HG02938 (cell line): ENCODE results near the gene TXNRD2.
"Not testable (repeated sequence)": the region's sequence is repeated elsewhere in the genome, so short reads cannot be mapped to it uniquely, and the experiment has no call there.

Experiments
- ATAC-seq: cut with Tn5 transposase; IDR thresholded peaks from one replicate; pipeline ENCODE4 v1.9.1; 2021; ENCODE audit warnings: mild to moderate bottlenecking, moderate library complexity; ENCODE audit not compliant: unreplicated experiment

TXNRD2 gene

DNA sequence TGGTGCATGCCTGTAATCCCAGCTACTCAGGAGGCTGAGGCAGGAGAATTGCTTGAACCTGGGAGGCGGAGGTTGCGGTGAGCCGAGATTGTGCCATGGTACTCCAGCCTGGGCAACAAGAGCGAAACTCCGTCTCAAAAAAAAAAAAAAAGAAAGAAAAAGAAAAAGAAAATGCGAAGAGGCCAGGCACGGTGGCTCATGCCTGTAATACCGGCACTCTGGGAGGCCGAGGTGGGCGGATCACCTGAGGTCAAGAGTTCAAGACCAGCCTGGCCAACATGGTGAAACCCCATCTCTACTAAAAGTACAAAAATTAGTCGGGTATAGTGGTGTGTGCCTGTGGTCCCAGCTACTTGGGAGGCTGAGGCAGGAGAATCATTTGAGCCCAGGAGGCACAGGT, 15.6 kb downstream of the TXNRD2 start:
- ATAC-seq: not testable (repeated sequence)

DNA sequence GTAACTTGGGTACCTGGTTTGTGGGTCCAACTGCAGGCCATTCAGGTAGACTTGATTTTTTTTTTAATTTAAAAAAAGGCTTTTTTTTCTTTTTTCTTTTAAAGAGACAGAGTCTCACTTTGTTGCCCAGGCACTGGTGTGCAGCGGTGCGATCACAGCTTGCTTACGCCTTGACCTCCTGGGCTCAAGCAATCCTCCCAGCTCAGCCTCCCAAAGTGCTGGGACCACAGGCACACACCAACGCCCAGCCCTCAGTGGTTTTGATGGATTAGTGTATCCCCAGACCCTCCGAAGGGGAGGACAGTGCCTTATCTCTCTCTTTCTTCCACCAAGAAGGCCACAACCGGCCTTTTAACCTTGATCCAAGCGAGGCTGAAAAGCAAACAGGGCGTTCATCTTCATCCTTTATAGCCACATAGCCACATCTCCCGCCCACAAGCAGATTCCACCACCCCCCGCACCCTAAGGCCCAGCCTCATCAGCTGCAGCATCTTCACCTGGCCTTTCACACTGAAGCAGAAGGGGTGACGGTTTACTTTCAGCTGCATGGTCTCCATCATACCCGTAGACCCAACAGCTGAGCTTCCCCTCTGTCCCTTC, 17.6 kb downstream of the TXNRD2 start:
- ATAC-seq: no peak

DNA sequence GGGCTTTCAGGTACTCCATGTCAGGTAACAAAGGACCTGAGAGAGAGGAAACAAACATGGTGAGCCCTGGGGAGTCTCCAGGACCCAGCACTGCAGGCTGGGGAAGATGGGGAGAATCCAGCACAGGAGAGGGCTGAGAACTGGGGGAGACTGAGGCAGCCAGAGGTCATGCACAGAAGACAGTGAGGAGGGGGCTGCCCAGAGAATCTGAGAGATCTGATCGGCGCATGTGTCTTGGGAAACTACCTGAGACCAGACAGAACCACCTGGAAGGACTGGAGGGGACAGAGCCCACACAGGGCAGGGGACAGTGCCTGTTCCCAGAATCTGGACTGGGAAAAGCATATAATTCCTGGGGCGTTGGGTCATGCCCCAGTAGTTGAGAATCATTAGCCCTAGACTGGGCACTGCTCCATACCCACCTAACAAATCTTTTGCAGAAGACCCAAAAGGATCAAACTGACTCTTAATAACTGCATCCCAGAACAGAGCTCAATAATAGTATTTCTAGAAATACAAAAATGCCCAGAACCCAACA, 20.0 kb downstream of the TXNRD2 start:
- no peak for ATAC-seq

DNA sequence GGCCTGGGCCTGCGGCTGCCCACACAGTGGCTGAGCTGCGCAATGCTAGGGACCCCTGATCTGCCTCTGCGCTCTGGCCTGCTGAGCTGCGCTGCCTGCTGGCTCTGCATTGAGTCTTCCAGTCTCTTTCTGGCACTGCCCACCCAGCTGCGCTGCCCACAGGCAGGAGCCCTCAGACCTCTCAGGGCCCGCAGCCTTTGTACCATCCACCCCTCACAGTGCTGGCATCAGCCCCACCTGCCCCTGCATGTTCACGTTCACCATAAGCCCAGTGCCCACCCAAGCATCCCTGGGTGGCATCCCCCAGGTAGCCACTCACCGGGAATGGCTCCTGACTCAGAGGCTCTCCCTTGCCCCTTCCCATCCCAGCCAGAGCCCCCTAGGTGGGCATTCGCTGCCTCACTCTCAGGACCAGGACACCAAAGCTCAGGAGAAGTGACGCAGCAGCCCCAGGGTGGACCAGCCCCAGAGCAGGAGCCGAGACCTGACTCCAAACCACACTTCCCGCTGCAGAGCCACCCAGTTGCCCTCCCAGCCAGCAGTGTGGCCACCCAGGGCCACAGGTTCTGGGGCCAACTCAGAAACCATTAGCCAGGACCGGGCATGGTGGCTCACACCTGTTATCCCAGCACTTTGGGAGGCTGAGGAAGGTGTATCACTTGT, 21.8 kb downstream of the TXNRD2 start:
- no peak for ATAC-seq

DNA sequence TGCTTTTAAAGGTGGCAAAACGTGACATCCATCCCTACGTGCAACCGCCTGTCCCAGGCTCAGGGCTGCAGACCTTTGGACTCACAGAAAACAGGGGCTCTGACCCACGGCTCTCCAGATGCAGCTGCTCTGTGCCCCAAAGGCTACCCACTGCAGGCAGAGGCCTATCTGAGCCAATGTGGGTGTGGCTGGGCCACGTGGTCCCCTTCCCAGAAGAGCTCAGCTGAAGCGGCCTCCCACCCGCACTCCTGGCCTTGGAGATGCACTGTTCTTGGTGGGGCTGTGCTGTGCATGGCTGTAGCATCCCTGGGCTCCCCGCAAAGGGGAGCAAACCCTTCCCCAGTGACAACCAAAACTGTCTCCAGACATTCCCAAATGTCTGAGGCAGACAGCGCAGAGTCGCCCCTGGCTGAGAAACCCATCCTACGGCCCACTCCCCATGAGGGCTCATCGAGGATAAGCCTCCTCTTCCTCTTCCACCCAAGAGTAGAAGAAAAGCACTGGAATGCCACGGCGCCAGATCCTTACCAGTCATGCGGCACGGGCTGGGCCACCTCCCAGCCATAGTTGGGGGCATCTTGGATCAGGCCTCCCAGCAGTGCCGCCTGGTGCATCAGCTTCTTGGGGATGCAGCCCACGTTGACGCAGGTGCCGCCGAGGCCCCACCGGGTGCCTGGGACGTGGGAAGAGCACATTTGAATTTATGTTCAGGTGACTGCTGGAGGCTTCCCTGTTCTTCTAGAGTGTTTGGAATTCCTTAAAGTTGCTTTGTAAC, 23.1 kb downstream of the TXNRD2 start:
- ATAC-seq: no peak

DNA sequence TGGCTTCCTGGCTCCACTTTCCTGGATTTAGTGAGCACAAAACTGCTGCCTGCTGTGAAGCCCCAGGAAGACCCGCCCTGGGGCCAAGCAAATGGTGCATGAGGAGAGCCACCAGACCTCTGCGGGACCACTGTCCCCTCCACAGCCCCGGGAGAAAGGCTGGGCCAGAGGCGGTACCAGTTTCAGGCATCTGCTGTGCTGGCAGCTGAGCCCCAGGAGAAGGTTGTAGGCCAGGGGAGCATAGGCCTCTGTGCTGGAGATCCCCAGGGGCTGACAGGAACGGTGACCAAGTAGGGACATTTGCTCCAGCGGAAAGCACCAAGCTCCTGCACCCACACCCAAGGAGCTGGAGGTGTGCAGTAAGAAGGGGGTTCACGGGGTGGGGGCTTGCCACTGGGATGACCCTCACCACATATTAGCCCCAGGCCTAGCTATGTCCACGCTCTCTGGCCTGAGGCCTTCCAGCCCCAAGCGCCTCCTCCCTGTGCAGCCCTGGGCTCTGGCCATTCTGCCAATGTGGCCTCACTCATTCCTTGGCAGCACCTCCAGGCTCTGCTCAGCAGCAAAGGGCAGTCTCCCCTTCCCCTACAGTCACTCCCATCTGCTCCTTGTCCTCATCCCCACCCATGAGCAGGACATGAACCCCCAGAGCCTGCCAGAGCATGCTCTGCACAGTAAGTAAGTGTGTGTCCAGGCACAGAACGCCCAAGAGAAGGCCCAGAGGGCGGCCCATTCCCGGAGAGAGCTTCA, 24.1 kb downstream of the TXNRD2 start:
- no peak for ATAC-seq

DNA sequence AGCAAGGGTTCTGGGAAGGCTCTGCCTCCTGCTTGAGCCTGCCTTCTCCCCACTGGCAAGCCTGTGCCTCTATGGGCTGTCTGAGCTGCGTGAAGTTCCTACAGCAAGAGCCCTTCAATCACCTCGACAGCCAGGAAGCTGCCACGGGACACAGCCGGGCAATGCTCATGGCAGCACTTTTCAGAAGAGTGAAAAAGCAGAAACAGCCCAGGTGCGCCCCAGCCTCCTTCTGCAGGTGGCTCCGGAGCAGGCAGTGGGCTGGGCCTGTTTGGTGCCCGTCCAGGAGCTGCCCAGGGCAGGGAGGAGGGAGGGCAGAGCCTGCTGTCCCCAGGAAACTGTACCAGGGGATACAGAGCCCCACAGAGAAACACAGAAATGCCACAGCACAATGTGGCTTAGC, 24.7 kb downstream of the TXNRD2 start:
- no peak for ATAC-seq

DNA sequence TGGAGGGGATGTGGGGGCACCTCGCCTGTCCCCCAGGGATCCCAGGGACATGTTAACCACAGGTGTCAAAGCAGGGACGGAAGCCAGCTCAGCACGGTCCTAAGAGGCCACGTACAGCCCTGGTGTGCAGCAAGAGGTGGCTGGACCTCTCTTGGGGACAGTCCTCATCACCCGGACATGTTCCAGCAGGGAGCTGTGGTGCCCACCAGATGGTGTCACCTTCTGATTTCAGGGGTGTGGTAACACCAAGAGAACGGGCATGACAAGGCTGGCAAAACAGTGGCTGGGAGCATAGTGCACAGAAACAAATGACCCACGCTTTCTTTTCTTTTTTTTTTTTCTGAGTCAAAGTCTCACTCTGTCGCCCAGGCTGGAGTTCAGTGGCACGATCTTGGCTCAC, 25.6 kb downstream of the TXNRD2 start:
- ATAC-seq: no peak

DNA sequence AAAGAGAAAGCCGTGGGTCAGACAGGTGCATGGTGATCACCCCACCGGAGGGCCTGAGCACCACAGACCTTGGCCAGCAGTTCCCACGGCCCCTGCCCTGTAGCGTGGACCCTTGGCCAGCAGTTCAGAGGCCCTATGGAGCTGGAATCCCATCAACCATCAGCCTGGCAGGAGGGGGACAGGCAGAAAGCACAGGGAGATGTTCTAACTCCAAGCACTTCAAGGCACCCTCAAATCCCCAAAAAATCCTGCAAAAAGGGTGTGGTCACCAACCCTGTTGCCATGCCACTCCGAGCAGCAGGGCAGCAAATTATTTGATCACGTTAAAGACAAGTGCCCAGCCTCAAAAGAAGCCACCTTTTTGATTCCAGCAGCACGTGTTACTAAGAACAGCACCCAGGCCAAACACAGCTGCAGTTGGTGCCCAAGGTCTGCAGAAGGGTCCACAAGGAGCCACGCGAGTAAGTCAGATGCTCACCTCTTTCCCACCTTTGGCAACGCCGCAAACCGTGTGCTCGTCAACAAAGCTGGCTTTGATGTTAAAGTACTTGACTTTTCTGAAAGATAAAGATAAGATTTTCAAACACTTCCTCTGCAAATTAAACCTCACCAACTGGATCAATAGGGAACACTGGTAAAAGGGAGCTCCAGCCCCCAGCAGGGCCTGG, 26.2 kb downstream of the TXNRD2 start:
- no peak for ATAC-seq

DNA sequence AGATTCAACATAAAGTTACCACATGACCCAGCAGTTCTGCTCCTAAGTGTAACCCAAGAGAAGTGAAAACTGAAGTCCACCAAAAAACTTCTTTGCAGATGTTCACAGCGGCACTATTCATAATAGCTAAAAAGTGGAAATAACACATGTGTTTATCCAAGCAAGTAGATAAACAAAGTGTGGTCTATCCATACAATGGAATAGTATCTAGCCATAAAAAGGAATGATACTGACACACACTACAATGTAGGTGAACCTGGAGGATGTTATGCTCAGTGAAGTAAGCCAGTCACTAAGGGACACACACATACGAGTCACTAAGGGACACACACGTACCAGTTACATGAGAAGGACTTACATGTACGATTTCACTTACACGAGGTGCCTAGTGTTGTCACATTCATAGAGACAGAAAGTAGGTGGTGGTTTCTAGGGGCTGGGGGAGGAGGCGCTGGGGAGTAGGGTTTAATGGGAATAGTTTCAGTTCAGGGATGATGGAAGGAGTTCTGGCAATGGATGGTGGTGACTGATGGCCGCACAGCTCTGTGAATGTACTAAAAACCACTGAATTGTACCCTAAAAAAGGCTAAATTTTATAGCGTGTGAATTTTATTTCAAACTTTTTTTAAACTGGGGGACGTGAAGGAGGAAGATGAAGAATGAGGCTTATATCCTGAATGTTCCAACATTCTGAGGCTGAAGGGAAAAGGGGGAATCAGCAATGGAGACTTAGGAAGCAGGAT, 27.2 kb downstream of the TXNRD2 start:
- ATAC-seq: no peak

DNA sequence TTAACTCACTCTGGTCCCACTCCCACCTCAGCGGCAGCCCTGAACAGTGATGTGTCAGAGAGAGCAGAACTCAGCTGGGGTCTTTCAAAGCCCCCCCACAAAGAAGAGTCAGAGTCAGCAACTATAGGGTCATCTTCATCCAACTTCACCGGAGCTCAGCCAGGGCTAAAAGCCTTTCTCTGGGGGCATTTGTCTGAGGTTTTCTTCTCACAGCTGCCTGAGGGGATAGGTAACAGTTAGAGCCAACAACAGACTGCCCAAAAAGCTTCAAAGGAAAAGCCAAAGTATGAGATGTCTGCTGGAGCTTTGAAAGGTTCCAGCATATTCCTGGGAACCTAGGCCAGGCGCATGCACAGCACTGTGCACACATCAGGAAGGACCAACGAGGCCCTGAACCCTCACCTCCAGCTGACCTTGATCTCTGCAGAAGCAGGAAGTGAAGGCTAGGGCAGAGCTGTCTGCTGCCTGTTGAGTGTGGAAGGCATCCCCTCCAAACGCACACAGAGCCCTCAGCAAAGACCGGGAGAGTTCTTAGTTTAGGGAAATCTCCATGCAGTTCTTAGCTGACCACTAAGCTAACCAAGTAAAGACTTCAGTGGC, 28.2 kb downstream of the TXNRD2 start:
- ATAC-seq: no peak

DNA sequence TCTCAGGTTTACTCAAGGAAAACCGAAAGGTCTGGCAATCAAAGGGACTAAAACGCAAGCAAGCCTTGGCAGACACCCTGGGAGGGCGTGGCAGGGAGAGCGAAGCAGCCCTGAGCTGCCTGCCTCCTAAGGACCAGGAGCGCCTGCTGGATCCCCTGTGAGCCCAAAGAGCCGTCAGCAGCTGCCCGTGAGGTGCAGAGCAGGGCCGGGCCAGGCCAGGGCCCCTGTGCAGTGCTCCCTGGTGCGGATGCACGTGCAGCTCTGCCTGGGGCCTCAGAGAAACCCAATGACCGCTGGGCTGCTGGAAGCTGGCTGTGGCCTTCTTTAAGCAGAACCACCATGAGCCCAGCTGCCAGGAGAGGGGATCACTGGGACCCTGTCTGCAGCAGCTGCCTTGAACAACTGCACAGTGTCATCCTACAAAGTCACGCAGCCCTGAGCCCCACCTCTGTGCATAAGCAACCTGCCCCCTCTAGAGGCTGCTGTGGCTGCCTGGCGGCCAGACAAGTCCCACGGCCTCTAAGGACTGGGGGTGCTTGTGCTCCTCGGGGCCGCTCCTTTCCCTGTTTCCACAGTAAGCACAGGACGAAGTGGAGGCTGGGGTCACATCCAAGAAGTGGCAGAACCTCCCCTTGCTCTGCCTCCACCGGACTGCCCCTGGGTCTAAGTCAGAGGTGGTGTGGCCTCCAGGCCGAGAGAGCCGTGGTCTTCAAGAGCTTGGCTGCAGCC, 29.2 kb downstream of the TXNRD2 start:
- no peak for ATAC-seq

DNA sequence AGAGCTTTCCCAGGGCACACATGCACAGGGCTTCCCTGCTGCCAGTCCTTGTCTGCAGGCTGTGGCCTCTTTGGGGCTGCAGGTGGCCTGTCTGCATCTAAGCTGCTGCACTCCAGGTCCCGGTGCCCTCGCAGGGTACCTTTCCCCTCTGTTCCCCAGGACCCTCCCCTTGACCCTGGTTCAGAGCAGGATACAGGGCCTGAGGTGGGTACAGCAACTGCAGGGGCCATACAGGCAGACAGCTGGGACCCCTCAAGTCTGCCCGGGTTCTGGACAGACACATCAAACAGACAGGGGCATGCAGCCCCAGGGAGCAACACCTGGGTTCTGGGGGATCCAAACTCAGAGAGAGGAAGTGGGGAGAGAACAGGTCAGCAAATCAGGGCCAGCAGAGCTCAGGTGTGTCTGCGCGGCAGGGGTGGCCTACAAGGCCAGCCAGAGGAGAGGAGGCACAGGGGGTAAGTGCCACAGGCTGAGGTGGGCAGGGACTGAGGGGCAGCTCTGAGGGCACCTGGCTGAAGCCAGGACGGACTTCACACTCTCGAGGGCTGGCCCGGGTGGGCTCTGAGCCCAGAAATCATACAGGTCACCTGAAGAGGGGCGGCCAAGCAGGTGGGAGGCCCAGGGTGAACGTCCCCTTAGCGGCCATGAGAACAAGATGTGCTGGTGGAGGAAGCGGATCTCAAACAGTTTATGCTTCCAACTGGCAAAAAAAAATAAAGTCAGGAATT, 29.9 kb downstream of the TXNRD2 start:
- no peak for ATAC-seq

DNA sequence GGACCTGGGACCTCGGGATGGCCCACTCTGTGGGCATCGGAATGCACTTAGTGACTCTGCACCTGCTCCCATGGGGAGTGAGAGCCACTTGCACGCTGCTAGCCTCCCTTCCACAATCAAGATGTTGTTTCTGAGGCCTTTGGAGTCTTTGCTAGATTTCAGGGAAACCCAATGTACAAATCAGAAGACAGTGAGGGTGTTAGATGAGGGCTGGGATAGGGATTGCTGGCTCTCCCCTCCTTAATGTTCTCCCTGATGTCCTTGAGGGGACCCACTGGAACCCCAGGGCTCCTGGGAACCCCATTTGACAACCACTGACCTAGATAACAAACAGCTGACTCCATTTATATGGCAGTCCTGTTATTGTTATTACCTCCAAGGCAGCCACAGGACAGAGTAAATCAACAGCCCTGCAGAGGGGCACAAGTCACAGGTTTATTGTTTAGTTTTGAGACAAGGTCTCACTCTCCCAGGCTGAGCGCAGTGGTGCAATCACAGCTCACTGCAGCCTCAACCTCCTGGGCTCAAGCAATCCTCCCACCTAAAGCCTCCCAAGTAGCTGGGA, 31.4 kb downstream of the TXNRD2 start:
- no peak for ATAC-seq

DNA sequence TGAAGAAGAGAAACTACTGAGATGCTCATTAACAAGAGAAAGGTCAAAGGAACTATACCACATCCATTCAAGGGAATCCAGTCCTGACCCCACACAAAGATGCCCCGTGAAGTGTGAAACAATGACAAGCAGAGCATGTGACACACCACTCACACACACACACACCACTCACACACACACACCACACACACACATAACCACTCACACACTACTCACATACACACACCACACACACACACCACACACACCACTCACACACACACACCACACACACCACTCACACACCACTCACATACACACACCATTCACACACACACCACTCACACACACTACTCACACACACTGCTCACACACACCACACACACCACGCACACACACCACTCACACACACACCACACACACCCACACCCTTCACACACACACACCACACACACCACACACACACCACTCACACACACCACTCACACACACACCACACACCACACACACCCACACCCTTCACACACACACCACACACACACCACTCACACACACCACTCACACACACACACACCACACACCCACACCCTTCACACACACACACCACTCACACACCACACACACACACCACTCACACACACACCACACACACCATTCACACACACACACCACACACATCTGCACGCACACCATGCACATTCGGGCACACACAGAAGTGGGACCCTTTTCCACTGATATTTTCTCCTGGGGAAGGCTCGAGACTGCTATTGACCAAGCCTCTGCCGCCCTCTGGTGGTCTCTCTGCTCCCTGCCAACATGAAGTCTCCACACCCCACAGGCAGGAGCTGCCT, 32.1 kb downstream of the TXNRD2 start:
- no peak for ATAC-seq

DNA sequence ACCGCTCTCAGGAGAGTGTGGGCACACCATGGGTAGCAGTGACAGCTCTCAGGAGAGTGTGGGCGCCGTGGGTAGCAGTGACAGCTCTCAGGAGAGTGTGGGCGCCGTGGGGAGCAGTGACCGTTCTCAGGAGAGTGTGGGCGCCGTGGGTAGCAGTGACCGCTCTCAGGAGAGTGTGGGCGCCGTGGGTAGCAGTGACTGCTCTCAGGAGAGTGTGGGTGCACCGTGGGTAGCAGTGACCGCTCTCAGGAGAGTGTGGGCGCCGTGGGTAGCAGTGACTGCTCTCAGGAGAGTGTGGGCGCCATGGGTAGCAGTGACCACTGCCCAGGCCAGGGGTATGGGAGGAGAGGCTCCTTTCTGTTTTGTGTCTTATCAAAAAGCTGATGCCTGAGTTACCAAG, 33.7 kb downstream of the TXNRD2 start:
- not testable (repeated sequence) for ATAC-seq

DNA sequence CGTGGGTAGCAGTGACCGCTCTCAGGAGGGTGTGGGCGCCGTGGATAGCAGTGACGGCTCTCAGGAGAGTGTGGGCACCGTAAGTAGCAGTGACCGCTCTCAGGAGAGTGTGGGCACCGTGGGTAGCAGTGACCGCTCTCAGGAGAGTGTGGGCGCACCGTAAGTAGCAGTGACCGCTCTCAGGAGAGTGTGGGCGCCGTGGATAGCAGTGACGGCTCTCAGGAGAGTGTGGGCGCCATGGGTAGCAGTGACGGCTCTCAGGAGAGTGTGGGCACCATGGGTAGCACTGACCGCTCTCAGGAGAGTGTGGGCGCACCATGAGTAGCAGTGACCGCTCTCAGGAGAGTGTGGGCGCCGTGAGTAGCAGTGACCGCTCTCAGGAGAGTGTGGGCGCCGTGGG, 34.8 kb downstream of the TXNRD2 start:
- ATAC-seq: not testable (repeated sequence)
